Measurements from ENCODE around the gene POU6F2. TPM values are rescaled to one million over a fixed set of nuclear protein-coding genes. Genes with fewer than 3 reads are reported as not detected.
"Not testable (repeated sequence)": the region's sequence is repeated elsewhere in the genome, so short reads cannot be mapped to it uniquely, and the experiment has no call there.

The POU6F2 gene
- total and polyA plus RNA-seq, 4 donors, result 1.1 to 2.0 (median 1.6) TPM

DNA sequence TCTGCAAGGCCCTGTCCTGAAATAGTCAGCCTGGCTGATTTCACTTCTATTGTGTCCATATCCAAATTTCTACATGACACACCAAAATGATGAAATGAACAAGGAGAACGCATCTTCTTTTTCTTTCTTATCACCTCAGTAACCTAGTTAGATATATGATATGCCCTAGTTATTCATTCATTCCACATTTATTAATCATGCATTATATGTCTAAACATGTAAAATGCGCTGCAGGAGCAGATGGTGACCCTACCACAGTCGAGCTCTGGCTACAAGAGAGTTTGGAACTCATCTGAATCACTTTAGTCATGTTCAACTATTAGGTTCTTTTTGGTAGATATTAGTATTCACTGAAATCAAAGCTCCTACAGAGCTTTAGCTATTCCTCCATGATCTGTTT is 36.9 kb upstream of the POU6F2 start:
- Histone ChIP-seq H3K27me3 (ENCODE audit: control insufficient read depth, insufficient read depth, low read length) (no peaks in the 10 kb centered on the region), H3K27ac (ENCODE audit: low read depth, low read length) (no peak overlapping the region), H3K9me3 (ENCODE audit: control insufficient read depth, insufficient read depth, low read length) (no peaks in the 10 kb centered on the region), H3K36me3 (ENCODE audit: control insufficient read depth, insufficient read depth, low read length) (no peaks in the 10 kb centered on the region), H3K4me3 (ENCODE audit: low read depth, low read length) (no peak overlapping the region), H3K4me1 (ENCODE audit: control insufficient read depth, insufficient read depth, low read length) (no peaks in the 10 kb centered on the region)
- DNase-seq (ENCODE audit: low read depth in 4 of 6, low spot score in 6 of 6), result no peak
- no CpG with 5 or more reads among the region's 3 CpGs for WGBS (ENCODE audit: insufficient coverage)

DNA sequence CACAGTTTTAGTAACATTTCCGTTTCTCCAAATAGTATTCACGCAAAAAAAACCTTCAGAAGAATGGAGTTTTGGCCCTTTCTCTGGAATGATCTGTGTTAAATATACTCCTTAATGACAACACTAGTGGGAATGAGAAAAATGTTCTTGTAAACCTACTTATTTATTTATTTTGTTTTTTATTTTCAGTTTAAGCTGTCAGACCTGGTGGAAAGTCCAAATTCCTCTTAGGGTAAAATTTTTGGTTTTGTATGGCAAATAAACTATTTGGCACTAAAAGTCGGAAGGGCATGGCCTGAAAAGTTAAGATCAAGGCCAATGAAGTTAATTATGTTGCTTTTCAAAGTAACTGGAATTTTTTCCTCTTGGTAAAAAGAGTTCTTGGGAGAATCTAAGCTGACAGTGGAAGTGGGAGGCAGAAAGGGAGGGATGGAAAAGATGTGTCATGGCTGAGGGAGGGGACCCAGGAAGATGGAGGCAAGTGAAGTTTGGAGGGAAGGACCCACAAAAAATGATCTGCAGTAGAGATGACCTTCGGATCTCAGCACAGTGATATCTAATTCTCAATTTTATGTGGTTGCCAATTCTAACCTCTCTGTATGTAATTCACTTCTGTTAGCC is 35.2 kb upstream of the POU6F2 start:
- Histone ChIP-seq H3K9me3 (ENCODE audit: control insufficient read depth, insufficient read depth, low read length) (no peaks in the 10 kb centered on the region), H3K27me3 (ENCODE audit: control insufficient read depth, insufficient read depth, low read length) (no peaks in the 10 kb centered on the region), H3K27ac (ENCODE audit: low read depth, low read length) (no peak overlapping the region), H3K4me3 (ENCODE audit: low read depth, low read length) (no peak overlapping the region), H3K36me3 (ENCODE audit: control insufficient read depth, insufficient read depth, low read length) (no peaks in the 10 kb centered on the region), H3K4me1 (ENCODE audit: control insufficient read depth, insufficient read depth, low read length) (no peaks in the 10 kb centered on the region)
- WGBS (ENCODE audit: insufficient coverage), result 100% methylated on average over 1 of the region's 4 CpGs
- no peak for DNase-seq (ENCODE audit: low read depth in 4 of 6, low spot score in 6 of 6)

DNA sequence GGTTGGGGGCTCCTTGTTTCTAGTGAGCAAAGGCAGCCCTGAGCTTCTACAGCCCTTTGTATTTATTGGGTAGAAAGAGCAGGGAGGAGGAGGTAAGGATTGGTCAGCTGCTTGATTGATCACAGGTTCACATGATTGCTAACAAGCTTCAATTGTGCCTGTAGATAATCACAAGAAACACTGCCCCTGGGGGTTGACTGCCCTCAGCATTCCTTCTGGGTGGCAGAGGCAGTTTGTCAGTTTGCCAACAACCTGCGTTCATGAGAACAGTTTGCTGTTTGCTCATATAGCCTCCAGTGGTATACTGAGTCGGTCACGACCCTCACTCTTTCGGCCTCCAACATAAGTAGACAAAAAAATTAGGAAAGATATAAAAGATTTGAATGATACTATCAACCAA is 30.2 kb upstream of the POU6F2 start:
- H3K27ac ChIP-seq (ENCODE audit: low read depth, low read length); H3K4me3 ChIP-seq (ENCODE audit: low read depth, low read length); H3K9me3 ChIP-seq (ENCODE audit: control insufficient read depth, insufficient read depth, low read length); H3K36me3 ChIP-seq (ENCODE audit: control insufficient read depth, insufficient read depth, low read length); DNase-seq (ENCODE audit: low read depth in 4 of 6, low spot score in 6 of 6); H3K4me1 ChIP-seq (ENCODE audit: control insufficient read depth, insufficient read depth, low read length); H3K27me3 ChIP-seq (ENCODE audit: control insufficient read depth, insufficient read depth, low read length): not testable (repeated sequence)
- no CpG with 5 or more reads among the region's 4 CpGs for WGBS (ENCODE audit: insufficient coverage)

DNA sequence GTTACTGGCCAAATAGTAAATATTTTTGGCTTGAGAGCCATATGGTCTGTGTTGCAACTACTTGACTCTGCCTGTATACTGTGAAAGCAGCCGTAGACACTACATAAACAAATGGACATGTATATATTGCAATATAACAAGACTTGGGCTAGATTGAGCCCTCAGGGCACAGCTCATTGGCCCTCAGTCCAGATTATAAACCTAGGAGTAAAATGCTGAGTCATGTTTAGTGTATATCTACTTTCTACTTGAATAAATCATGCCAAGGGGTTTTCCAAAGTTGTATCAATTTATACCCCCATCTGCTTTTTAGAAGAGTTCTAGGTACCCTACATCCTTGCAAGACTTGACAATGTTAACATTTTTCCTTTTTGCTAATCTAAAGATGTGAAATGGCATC is 27.4 kb upstream of the POU6F2 start:
- no peaks in the 10 kb centered on the region for H3K4me1 ChIP-seq (ENCODE audit: control insufficient read depth, insufficient read depth, low read length)
- DNase-seq (ENCODE audit: low read depth in 4 of 6, low spot score in 6 of 6), result no peak
- H3K36me3 ChIP-seq (ENCODE audit: control insufficient read depth, insufficient read depth, low read length), result no peaks in the 10 kb centered on the region
- H3K27ac ChIP-seq (ENCODE audit: low read depth, low read length), result no peak overlapping the region
- H3K27me3 ChIP-seq (ENCODE audit: control insufficient read depth, insufficient read depth, low read length), result no peaks in the 10 kb centered on the region
- H3K4me3 ChIP-seq (ENCODE audit: low read depth, low read length), result no peak overlapping the region
- no peaks in the 10 kb centered on the region for H3K9me3 ChIP-seq (ENCODE audit: control insufficient read depth, insufficient read depth, low read length)
- WGBS (ENCODE audit: insufficient coverage), result no CpG with 5 or more reads among the region's 1 CpG

DNA sequence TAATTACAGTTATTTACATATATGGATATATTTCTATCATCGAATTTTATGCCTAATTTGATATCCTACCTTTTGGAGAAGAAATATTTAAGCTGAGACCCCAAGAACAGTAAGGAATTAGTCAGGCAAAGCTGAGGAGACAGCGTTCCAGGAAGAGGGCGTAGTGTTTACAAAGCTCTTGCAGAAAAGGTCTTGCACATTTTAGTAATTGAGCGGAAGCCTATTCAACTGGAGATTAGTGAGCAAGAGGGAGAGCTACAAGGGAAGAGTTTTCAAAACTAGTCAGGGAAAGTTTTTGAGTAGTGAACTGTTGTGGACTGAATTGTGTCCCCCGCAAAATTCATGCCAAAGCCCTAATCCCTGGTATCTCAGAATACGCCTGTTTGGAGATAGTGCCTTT is 26.5 kb upstream of the POU6F2 start:
- H3K9me3 ChIP-seq (ENCODE audit: control insufficient read depth, insufficient read depth, low read length), result no peaks in the 10 kb centered on the region

DNA sequence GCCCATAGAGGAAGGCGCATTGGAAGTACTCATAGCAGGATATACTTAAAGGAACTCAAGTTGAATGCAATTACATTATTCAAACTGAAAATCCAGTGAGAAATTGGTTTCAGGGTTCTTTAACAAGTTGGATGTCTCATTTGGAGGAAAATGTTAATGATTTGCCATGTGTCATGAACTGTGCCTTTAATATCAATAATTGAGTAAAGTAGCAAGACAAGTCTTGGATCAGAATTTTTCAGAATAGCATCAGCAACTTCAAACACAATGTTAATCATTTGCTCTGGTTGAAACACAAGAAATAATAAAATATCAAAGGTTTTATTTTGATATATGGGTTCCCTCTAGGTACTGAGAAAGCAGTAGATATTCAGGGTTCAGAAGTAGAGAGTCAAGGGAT is 24.5 kb upstream of the POU6F2 start:
- H3K9me3 ChIP-seq (ENCODE audit: control insufficient read depth, insufficient read depth, low read length), result no peaks in the 10 kb centered on the region
- no peak overlapping the region for H3K4me3 ChIP-seq (ENCODE audit: low read depth, low read length)
- H3K36me3 ChIP-seq (ENCODE audit: control insufficient read depth, insufficient read depth, low read length), result no peaks in the 10 kb centered on the region
- H3K27ac ChIP-seq (ENCODE audit: low read depth, low read length), result no peak overlapping the region
- DNase-seq (ENCODE audit: low read depth in 4 of 6, low spot score in 6 of 6), result no peak
- no peaks in the 10 kb centered on the region for H3K27me3 ChIP-seq (ENCODE audit: control insufficient read depth, insufficient read depth, low read length)
- 100% methylated on average over 1 of the region's 1 CpG for WGBS (ENCODE audit: insufficient coverage)
- no peaks in the 10 kb centered on the region for H3K4me1 ChIP-seq (ENCODE audit: control insufficient read depth, insufficient read depth, low read length)

More for the DNA sequence above, 26.5 kb upstream of the POU6F2 start:
- H3K27me3 ChIP-seq (ENCODE audit: control insufficient read depth, insufficient read depth, low read length), result no peaks in the 10 kb centered on the region
- no peaks in the 10 kb centered on the region for H3K4me1 ChIP-seq (ENCODE audit: control insufficient read depth, insufficient read depth, low read length)
- no peak for DNase-seq (ENCODE audit: low read depth in 4 of 6, low spot score in 6 of 6)
- no peak overlapping the region for H3K27ac ChIP-seq (ENCODE audit: low read depth, low read length)
- no peaks in the 10 kb centered on the region for H3K36me3 ChIP-seq (ENCODE audit: control insufficient read depth, insufficient read depth, low read length)
- 100% methylated on average over 1 of the region's 6 CpGs for WGBS (ENCODE audit: insufficient coverage)
- no peak overlapping the region for H3K4me3 ChIP-seq (ENCODE audit: low read depth, low read length)

DNA sequence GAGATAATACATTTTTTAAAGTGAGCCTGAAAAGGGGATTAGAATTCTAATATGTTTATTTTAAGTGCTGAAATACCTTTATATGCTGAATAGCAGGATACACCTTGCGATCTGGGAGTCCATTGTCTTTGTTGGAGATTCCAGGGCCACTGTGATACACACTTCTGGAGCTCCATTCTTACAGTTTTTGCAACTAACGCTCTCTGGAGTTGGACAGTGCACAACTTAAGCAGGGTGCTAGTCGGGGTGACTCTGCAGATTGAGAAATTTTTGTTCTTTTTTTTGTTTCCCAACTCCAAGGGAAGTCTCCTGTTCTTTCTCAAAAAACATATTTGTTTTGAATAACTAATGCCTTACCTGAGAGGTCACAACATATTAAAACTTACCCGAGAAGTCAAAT is 23.7 kb upstream of the POU6F2 start:
- Histone ChIP-seq H3K27me3 (ENCODE audit: control insufficient read depth, insufficient read depth, low read length) (no peaks in the 10 kb centered on the region), H3K4me1 (ENCODE audit: control insufficient read depth, insufficient read depth, low read length) (no peaks in the 10 kb centered on the region), H3K27ac (ENCODE audit: low read depth, low read length) (no peak overlapping the region), H3K36me3 (ENCODE audit: control insufficient read depth, insufficient read depth, low read length) (no peaks in the 10 kb centered on the region), H3K9me3 (ENCODE audit: control insufficient read depth, insufficient read depth, low read length) (no peaks in the 10 kb centered on the region), H3K4me3 (ENCODE audit: low read depth, low read length) (no peak overlapping the region)
- WGBS (ENCODE audit: insufficient coverage), result 100% methylated on average over 1 of the region's 4 CpGs
- no peak for DNase-seq (ENCODE audit: low read depth in 4 of 6, low spot score in 6 of 6)

DNA sequence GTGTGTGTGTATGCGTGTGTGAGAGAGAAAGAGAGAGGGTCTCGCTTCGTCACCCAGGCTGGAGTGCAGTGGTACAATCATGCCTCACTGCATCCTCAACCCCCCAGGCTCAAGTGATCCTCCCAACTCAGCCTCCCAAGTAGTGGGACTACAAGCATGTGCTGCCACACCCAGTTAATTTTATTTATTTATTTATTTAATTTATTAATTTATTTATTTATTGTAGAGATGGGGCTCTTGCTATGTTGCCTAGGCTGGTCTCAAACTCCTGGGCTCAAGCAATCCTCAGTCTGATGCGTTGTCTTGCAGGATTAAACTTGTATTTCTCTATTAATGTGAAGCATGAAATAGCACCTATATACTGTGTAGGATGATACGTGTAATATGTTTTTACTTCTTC is 21.8 kb upstream of the POU6F2 start:
- H3K4me1 ChIP-seq (ENCODE audit: control insufficient read depth, insufficient read depth, low read length), result no peaks in the 10 kb centered on the region
- H3K36me3 ChIP-seq (ENCODE audit: control insufficient read depth, insufficient read depth, low read length), result no peaks in the 10 kb centered on the region
- H3K4me3 ChIP-seq (ENCODE audit: low read depth, low read length), result no peak overlapping the region
- no peaks in the 10 kb centered on the region for H3K27me3 ChIP-seq (ENCODE audit: control insufficient read depth, insufficient read depth, low read length)
- DNase-seq (ENCODE audit: low read depth in 4 of 6, low spot score in 6 of 6), result no peak
- H3K27ac ChIP-seq (ENCODE audit: low read depth, low read length), result no peak overlapping the region
- WGBS (ENCODE audit: insufficient coverage), result no CpG with 5 or more reads among the region's 5 CpGs
- H3K9me3 ChIP-seq (ENCODE audit: control insufficient read depth, insufficient read depth, low read length), result no peaks in the 10 kb centered on the region

DNA sequence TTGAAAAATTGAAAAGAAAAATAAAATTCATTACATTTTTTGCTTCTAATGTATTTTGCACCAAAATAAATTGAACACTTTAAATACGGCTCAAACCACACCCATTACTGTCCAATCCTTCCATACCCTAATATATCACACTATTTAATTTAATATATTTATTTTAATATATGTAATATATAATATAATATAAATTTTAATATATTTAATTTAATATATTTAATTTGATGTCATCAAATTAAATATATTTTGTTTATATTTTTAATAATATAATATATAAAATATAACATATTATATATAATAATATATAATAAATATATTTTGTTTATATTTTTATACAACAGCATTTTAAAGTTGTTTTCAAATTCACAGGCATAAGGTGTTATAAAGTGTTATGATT is 15.7 kb upstream of the POU6F2 start:
- Histone ChIP-seq H3K27ac (ENCODE audit: low read depth, low read length) (no peak overlapping the region), H3K4me1 (ENCODE audit: control insufficient read depth, insufficient read depth, low read length) (no peaks in the 10 kb centered on the region), H3K27me3 (ENCODE audit: control insufficient read depth, insufficient read depth, low read length) (no peaks in the 10 kb centered on the region), H3K36me3 (ENCODE audit: control insufficient read depth, insufficient read depth, low read length) (no peaks in the 10 kb centered on the region), H3K9me3 (ENCODE audit: control insufficient read depth, insufficient read depth, low read length) (no peaks in the 10 kb centered on the region), H3K4me3 (ENCODE audit: low read depth, low read length) (no peak overlapping the region)
- DNase-seq (ENCODE audit: low read depth in 4 of 6, low spot score in 6 of 6), result no peak
- no CpG with 5 or more reads among the region's 1 CpG for WGBS (ENCODE audit: insufficient coverage)

DNA sequence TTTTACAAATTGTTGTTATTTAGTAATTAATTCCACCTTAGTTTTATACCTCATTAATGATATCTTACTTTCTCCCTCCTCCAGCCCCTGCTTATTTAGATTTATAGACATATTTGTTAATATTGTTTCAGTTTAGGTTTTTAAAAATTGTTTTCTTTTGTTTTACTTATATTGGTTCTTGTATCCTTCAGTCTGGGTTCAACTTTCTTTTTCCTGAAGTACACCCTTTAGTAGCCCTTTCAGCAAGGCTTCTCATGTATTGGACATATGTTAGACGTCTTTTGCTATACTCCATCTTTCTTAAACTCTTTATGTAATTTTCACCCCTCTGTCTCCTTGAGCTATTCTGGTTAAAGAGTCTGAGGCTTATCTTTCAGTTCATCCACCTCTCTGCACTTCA is 12.8 kb upstream of the POU6F2 start:
- H3K27ac ChIP-seq (ENCODE audit: low read depth, low read length), result no peak overlapping the region
- no peaks in the 10 kb centered on the region for H3K9me3 ChIP-seq (ENCODE audit: control insufficient read depth, insufficient read depth, low read length)
- no CpG with 5 or more reads among the region's 1 CpG for WGBS (ENCODE audit: insufficient coverage)
- H3K4me3 ChIP-seq (ENCODE audit: low read depth, low read length), result no peak overlapping the region
- no peak for DNase-seq (ENCODE audit: low read depth in 4 of 6, low spot score in 6 of 6)
- H3K36me3 ChIP-seq (ENCODE audit: control insufficient read depth, insufficient read depth, low read length), result no peaks in the 10 kb centered on the region
- no peaks in the 10 kb centered on the region for H3K4me1 ChIP-seq (ENCODE audit: control insufficient read depth, insufficient read depth, low read length)
- no peaks in the 10 kb centered on the region for H3K27me3 ChIP-seq (ENCODE audit: control insufficient read depth, insufficient read depth, low read length)

Measured in spinal cord (tissue), 10 donors.